SKM-1 (cell line): ENCODE results near the gene HNRNPAB.
"Not testable (repeated sequence)": the region's sequence is repeated elsewhere in the genome, so short reads cannot be mapped to it uniquely, and the experiment has no call there.

ENCODE experiments used
- DNase-seq: peaks from one replicate; lab custom pipeline; 2025; ENCODE audit not compliant: unreplicated experiment; lab: John Stamatoyannopoulos, UW

The HNRNPAB gene

GRCh38 chr5:178228609-178229008 is 24.3 kb downstream of the HNRNPAB start:
- no peak for DNase-seq

GRCh38 chr5:178229111-178229510 is 24.8 kb downstream of the HNRNPAB start:
- not testable (repeated sequence) for DNase-seq

GRCh38 chr5:178229861-178230260 is 25.5 kb downstream of the HNRNPAB start:
- DNase-seq = no peak

- DNase-seq = no peak
Observed at GRCh38 chr5:178230879-178231538, 26.7 kb downstream of the HNRNPAB start.

- no peak for DNase-seq
Observed at GRCh38 chr5:178231539-178232123, 27.3 kb downstream of the HNRNPAB start.

GRCh38 chr5:178232124-178232919 is 28.0 kb downstream of the HNRNPAB start, which contains the start of gene PHYKPL:
Gene PHYKPL (minus strand): TSS chr5:178232802. CDS start chr5:178232550, 252 bp downstream.
- DNase-seq = no peak

- DNase-seq = no peak
Observed at GRCh38 chr5:178232920-178233429, 28.6 kb downstream of the HNRNPAB start.

GRCh38 chr5:178234121-178234749 is 29.9 kb downstream of the HNRNPAB start:
- DNase-seq = no peak

GRCh38 chr5:178234750-178235587 is 30.6 kb downstream of the HNRNPAB start:
- DNase-seq = peak; percentile 44

- DNase-seq = no peak
Observed at GRCh38 chr5:178235588-178235974, 31.2 kb downstream of the HNRNPAB start.

- no peak for DNase-seq
Observed at GRCh38 chr5:178236126-178236525, 31.8 kb downstream of the HNRNPAB start.

- DNase-seq = no peak
Observed at GRCh38 chr5:178236679-178237078, 32.3 kb downstream of the HNRNPAB start.

GRCh38 chr5:178237431-178238312 is 33.3 kb downstream of the HNRNPAB start:
- no peak for DNase-seq

- no peak for DNase-seq
Observed at GRCh38 chr5:178238313-178238635, 33.9 kb downstream of the HNRNPAB start.

- DNase-seq = no peak
Observed at GRCh38 chr5:178238711-178239592, 34.6 kb downstream of the HNRNPAB start.

GRCh38 chr5:178239626-178240301 is 35.4 kb downstream of the HNRNPAB start:
- not testable (repeated sequence) for DNase-seq

- DNase-seq = no peak
Observed at GRCh38 chr5:178240341-178240741, 36.0 kb downstream of the HNRNPAB start.

GRCh38 chr5:178240766-178241165 is 36.4 kb downstream of the HNRNPAB start:
- DNase-seq = no peak
